HL-60/S4 treated with phorbol 12-myristate 13-acetate at 8.2 ng/mL for 4 days and 3 days (cell line): ENCODE measurements around the gene LCOR.
"Not testable (repeated sequence)": the region's sequence is repeated elsewhere in the genome, so short reads cannot be mapped to it uniquely, and the experiment has no call there.

Experiments
- in situ Hi-C: fragments of 300-500 bp; cut with MboI; formaldehyde crosslinking; loops from 2 replicates; pipeline ENCODE4 v1.15.0; 2022; ENCODE audit warnings: low sequenced_read_pairs

LCOR gene

GRCh38 chr10:96831867-96832720 lies at the start of gene LCOR:
TSS of gene LCOR (plus strand) at chr10:96832298. CDS start at chr10:96949058, 116,760 bp downstream.
- in situ Hi-C loops = loop anchor here (25.0 kb wide), 1 partner anchor 195 kb away; no protein-coding TSS in a partner anchor

DNA sequence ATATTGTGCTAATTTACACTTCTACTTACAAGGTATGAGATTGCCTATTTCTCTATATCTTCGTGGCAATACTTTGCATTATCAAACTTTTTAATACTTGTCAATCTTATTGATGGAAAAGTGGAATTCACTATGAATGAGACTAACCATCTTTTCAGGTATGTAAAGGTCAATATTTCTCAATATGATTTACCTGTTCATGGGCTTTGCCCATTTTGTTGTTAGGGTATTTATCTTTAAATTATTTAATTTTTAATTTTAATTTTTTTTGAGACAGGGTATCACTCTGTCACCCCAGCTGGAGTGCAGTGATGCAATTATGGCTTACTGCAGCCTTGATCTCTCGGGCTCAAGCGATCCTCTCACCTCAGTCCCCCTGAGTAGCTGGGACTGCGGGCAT lies 47.8 kb upstream of the LCOR start:
- in situ Hi-C loops = no loop called here

DNA sequence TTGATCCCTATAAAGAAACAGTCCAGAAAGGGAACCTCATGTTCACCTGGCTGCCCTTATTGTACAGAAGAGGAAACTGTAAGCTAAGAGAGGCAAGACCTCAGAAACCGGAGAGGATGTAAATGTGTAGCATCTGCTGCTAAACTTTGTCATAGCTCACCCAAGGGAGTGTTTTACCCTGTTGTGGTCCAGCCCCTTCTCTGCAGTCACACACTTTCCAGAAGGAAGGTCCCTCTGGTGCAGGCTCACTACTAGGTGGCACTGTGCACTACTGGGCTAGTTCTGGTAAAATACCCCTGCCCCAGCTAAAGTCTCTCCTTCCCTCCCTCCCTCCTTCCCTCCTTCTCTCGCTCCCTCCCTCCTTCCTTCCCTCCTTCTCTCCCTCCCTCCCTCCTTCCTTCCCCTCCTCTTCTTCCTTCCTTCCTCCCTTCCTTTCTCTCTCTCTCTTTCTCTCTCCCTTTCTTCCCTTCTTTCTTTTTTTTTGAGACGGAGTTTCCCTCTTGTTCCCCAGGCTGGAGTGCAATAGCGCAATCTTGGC lies 42.5 kb upstream of the LCOR start:
- in situ Hi-C loops = no loop called here

DNA sequence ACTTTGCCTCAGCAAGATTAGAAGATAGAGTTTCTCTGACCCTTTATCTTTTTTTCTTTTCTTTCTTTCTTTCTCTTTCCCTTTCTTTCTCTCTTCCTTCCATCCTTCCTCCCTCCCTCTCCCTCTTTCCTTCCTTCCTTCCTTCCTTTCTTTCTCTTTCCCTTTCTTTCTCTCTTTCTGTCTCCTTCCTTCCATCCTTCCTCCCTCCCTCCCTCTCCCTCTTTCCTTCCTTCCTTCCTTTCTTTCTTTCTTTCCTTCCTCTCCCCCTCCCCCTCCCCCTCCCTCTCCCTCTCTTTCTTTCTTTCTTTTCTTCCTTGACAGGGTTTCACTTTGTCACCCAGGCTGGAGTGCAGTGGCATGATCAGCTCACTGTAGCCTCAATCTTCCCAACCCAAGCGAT lies 40.2 kb upstream of the LCOR start:
- in situ Hi-C loops = no loop called here

GRCh38 chr10:96794836-96795733 lies 37.0 kb upstream of the LCOR start:
- in situ Hi-C loops = no loop called here

DNA sequence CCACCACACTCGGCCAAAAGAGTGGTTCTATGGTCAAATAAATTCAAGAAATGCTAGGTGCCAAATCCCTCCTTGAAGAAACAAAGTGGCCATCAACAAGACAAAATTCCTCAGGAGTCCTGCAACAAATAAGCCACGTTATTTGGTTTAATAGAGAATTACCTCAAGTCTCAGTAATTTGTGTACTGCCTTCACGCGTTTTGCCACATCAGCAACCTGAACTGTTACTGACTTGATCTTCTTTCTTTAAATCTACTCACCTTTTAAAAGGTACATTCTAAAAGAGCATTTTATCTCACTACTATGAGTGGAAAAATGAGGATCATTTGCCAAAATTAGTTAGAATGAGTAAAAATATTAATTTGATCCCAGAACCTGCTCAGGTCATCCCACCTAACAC lies 34.6 kb upstream of the LCOR start:
- in situ Hi-C loops = no loop called here

DNA sequence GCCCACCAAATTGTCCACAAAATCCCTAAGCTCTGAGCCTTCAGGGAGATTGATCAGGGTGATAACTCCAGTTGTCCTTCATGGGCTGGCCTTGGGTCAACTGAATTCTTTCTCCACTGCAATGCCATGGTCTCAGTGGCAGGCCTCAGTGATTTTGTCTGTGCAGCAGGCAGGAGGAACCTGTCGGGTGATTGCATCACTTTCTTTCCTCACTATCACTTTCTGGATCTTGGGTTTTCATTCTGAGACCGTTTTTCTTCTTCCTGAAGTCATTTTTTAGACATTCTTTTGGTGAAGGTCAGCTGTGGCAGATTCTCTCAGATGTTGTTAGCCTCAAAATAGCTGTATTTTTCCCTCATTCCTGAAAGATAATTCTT lies 28.8 kb upstream of the LCOR start:
- in situ Hi-C loops = no loop called here

- in situ Hi-C loops = no loop called here
Measured at GRCh38 chr10:96814264-96814663, 17.8 kb upstream of the LCOR start.

- in situ Hi-C loops = not testable (repeated sequence)
Measured at GRCh38 chr10:96818971-96819370, 13.1 kb upstream of the LCOR start.

- in situ Hi-C loops = no loop called here
Measured at GRCh38 chr10:96820765-96821164, 11.3 kb upstream of the LCOR start.

DNA sequence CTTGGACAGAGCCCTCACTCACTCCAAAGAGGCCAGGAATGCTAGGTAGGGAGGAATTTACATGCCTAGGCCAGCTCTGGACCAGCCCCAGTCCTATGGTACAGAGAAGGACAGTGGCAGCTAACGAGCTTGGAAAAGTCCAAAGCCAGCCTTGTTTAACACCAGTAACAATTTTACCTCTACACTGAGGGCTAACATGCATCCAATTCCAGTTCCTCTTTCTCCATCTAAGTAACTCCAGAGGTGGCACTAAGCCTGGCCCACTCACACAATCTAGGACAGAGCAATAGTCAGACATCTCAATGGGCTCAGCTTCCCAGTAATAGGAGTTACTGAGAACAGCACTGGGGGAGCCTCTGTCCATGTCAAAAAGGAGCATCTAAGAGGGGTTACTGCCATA lies 5.7 kb upstream of the LCOR start:
- in situ Hi-C loops = loop anchor here (25.0 kb wide), 1 partner anchor 189 kb away; no protein-coding TSS in a partner anchor

DNA sequence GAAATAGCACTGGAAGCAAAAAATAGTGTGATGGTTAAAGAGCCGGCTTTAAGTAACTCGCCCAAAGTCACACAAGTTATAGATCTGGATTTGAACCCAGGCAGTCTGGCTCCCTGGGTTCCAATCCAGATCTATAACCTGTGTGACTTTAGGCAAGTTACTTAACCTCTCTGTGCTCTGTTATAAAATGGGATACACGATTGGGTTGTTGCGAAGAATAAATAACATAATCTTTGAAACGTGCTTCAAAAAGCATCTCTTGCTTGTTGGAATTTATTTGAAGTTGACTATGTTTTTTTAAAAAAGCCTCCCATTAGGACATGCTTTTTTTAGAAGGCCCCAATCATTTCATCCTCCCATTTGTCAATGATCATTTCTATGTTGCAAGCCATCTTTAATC lies 3.5 kb upstream of the LCOR start:
- in situ Hi-C loops = loop anchor here (25.0 kb wide), 1 partner anchor 191 kb away; no protein-coding TSS in a partner anchor

- in situ Hi-C loops = loop anchor here (25.0 kb wide), 1 partner anchor 192 kb away; no protein-coding TSS in a partner anchor
Measured at GRCh38 chr10:96829029-96829773, 2.9 kb upstream of the LCOR start.

GRCh38 chr10:96830511-96831199 lies 1.4 kb upstream of the LCOR start:
- in situ Hi-C loops = loop anchor here (25.0 kb wide), 1 partner anchor 193 kb away; no protein-coding TSS in a partner anchor

- in situ Hi-C loops = loop anchor here (25.0 kb wide), 1 partner anchor 194 kb away; no protein-coding TSS in a partner anchor
Measured at GRCh38 chr10:96831200-96831866, 765 bp upstream of the LCOR start.

DNA sequence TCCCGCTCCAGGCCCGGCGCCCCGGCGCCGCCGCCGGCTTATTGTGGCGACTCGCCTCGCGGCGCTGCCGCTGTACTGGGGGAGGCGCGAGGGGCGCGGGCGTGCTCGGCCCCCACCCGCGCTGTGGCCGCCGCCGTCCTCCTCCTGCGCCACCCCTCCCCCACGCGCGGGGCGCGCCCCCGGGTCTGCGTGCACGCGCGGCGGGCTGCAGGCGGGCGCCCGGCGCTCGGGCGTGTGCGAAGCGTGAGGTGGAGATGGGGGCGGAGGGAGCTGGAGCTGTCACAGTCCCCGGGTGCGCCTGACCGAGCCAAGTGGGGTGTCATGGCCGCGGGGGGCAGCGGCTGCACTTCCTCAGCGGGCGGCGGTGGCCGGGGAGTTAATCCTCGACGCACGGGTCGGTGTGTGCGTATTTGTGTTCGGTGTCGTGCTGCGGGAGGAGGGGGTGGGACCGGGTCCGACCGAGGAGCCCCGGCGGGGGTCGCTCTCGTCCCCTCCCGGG lies 672 bp downstream of the LCOR start:
- in situ Hi-C loops = loop anchor here (25.0 kb wide), 1 partner anchor 195 kb away; no protein-coding TSS in a partner anchor

DNA sequence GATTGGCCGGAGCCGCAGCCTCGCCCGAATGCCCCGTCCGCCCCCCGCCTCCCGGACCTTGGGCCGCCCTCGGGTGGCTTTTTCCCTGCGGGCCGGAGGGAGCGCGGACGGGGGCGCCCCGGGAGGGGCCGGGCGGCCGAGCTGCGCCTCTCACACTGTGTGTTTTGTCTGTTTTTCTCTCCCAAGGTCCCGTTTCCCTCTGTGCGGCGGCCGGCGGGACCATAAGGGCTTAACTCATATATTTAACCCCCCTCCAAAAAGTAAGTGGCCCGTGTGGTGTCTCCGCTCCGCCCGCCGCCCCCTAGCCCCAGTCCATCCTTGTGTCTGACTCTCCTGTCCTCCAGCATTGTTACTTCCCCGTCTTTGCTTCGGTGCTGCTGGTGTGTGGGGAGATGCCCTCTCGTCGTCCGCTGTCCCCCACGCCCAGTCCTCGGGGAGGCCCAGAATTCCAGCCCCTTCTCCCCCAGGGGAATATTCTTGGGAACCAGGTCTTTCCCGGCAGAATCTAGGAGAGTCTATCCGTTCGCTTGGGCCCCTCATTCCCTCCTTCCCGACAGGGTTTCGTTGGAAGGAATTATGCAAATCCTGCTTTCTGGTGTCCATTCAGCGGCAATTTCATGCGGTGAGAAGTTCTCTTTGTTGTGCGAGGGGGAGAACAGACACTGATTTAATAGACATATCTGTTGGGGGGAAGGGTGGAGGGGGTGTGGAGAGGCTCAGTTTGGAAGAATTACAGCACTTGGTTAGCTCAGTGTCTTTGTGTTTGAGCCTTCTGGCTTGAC lies 1.3 kb downstream of the LCOR start:
- in situ Hi-C loops = loop anchor here (25.0 kb wide), 1 partner anchor 196 kb away; no protein-coding TSS in a partner anchor

DNA sequence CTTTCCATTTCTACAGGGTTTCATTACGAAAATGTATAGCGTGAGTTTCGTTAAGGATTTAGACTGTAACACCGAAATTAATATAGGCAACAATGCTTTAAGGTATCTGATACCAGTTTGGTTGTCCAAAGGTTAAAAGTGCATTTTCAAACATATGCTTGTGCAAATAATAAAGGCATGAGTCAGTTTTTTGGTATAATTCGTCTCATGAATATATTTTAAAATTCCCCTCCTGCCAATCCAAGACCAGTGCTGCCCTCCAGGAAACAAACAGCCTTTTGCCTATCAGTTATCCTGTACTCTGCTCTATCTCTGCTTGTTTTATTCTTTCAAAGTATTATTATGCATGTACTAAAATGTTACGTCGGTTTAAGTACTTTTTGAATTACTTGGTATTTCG lies 2.0 kb downstream of the LCOR start:
- in situ Hi-C loops = loop anchor here (25.0 kb wide), 1 partner anchor 197 kb away; no protein-coding TSS in a partner anchor
